GM12875 (cell line): ENCODE data around the gene AFG3L2.

Source experiments
- H3K4me3 ChIP-seq: one replicate; pipeline ENCODE4 v1.5.1; 2011; ENCODE audit warnings: low read depth, low read length, control low read depth
- TF ChIP-seq, protein P1 (sequence below): IDR thresholded peaks from 2 replicates; pipeline ENCODE4 v1.5.1; 2011; ENCODE audit warnings: low read depth, mild to moderate bottlenecking, control low read depth, inconsistent platforms, low read length, moderate library complexity, borderline replicate concordance; ENCODE audit not compliant: insufficient read depth

AFG3L2 gene

DNA sequence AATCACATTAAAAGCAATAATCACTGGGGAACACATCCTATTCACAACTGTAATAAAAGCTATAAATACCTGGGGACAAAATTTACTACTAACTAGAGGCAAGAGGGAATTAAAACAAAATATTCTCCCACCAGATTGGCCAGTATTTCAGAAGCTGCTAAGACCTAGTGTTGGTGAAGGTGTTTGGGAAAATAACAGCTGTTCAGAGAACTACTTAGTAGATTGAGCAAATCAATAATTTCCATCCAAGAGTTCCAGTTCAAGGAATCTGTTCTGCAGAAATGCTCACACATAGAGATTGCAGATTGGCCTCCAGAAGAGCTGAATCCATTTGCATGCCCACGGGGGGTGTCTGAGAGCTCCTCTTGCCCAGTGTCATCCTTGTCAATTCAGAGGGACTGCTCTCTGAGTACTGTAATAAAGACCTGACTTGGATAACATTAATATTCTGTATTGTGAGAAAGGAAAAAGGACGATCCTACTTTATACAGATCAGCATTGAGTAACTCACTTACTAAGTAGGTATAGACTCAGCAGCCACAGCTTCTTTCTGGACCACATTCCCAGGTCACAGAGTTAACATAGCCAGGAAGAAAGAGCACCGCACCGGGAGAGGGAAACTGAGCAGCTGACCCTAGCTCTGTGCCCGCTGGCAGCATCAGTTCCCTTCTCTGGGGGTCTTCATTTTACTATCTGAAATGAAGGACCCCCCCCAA, 63.3 kb downstream of the AFG3L2 start:
- no peak overlapping the region for H3K4me3 ChIP-seq
- TF ChIP-seq, protein P1, sequence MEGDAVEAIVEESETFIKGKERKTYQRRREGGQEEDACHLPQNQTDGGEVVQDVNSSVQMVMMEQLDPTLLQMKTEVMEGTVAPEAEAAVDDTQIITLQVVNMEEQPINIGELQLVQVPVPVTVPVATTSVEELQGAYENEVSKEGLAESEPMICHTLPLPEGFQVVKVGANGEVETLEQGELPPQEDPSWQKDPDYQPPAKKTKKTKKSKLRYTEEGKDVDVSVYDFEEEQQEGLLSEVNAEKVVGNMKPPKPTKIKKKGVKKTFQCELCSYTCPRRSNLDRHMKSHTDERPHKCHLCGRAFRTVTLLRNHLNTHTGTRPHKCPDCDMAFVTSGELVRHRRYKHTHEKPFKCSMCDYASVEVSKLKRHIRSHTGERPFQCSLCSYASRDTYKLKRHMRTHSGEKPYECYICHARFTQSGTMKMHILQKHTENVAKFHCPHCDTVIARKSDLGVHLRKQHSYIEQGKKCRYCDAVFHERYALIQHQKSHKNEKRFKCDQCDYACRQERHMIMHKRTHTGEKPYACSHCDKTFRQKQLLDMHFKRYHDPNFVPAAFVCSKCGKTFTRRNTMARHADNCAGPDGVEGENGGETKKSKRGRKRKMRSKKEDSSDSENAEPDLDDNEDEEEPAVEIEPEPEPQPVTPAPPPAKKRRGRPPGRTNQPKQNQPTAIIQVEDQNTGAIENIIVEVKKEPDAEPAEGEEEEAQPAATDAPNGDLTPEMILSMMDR = no peak

DNA sequence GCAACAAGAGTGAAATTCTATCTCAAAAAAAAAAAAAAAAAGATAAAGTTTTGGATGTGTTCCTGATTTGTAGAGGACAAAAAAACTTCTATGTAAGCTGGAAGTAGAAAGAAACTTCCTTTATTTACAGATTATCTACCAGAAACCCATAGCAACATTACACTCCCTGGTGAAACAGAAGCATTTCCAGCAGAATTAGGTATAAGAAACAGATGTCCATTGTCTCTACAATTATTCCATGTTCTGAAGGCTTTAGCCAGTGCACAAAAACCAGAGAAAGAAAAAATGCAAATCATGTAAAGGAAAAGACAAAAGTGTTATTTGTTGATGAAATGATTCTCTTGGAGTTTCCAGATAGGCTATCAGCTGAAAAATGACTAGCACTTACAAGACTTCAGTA, 64.1 kb downstream of the AFG3L2 start:
- no peak overlapping the region for H3K4me3 ChIP-seq
- TF ChIP-seq, protein P1 = no peak

DNA sequence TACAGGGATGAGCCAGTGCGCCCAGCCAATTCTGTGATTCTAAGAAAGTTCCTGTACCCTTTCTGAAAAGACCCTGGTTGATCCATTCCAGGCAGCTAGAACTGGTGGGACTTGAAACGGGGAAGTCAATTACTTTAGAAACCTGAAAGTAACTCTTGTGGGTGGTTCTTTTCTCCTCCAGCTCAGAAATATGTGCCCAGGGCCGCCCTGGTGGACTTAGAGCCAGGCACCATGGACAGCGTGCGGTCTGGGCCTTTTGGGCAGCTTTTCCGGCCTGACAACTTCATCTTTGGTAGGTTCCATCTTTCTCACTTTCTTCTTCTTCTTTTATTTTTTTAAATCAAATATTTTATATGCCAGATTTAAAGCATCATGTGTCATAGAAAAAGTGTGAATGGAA, 66.3 kb downstream of the AFG3L2 start:
- no peak overlapping the region for H3K4me3 ChIP-seq
- TF ChIP-seq, protein P1 = no peak

DNA sequence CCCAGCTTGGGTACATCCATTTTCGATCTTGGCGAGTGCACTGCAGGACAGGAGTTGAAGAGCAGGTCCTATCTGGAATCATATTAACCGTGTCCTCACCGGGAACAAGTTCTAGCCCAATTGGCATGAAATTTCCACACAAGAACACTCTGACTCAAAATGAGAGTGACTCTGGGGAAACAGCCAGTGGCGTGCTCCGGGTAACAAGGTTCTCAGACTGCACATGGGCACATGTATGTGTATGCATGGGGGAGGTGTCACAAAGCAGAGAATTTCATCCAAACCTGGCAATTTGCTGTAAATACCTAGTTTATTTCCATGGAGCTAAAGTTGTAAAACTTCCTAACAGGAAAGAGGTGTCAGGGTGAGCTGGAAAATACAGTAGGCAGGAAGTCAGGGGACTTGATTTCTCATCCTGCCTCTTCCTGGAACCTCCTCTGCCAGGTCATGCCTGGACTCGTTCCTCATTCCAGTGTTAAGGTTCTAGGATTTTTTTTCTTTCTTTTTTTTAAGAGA, 67.3 kb downstream of the AFG3L2 start:
- no peak overlapping the region for H3K4me3 ChIP-seq
- TF ChIP-seq, protein P1 = no peak

DNA sequence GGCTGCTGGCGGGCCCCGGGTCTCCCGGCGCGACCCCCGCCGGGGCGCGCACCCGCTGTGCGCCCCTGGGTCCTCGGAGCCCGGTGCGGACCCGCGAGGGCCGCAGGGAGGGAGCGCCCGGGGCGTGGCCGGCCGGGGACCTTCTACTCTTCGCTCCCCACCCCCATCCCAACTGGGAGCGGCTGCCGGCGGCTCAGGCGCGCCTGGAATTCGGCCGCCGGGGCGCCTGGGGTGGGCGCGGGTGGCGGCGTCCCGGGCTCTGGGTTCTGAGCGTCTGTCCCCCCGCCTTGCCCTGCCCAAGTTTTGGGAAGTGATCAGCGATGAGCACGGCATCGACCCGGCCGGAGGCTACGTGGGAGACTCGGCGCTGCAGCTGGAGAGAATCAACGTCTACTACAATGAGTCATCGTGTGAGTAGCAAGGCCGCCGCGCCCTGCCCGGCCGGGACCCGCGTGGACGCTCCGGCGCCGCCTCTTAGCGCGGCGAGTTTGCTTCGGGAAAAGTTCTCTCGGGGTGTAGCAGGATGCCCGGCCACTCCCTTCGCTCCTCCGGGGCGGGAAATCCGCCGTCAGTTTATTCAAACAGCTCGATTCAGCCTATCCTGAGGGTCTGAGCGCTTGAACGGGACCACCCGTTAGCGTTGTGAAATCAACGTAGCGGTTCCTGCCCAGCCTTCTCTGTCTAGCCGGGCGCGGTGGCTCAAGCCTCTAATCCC, 68.5 kb downstream of the AFG3L2 start:
- H3K4me3 ChIP-seq = peak overlapping the region; percentile 36
- TF ChIP-seq, protein P1 = no peak

DNA sequence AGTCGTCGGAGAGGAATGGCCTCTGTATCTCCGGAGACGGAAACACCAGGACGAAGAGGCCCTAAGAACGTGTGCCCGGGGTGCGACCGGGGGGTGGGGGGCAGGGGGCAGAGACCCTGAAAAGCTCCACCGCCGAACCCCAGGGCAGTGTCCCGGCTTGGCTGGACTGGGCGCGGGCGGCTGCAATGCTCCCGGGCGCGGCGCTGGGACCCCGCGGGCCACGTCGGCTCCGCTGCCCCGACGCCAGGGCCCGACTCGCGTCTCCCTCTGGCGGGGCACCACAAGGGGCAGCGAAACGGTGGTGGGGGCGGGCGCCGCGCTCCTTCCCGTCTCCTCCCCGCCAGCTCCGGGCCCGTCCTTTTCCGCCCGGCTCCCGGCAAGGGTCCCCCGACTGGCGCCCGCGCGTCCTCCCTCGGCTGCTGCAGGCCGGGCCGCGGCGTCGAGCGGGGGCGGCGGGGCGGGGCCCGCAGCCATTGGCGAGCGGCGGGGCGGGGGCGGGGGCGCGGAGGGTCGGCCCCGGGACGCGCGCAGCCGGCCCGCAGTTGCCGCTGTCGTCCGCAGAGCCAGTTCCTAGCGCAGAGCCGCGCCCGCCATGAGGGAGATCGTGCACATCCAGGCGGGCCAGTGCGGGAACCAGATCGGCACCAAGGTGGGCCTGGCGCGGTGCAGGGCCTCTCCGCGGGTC, 69.2 kb downstream of the AFG3L2 start, which contains the start of gene TUBB6:
TUBB6 (plus strand) TSS at position 541 of the 685 bp plus-strand sequence; CDS start at position 593, 52 bp downstream.
- peak within 1 kb of the TSS; percentile 36 for H3K4me3 ChIP-seq
- TF ChIP-seq, protein P1 = no peak
